ENCODE data around the gene USP1.

USP1 gene

DNA sequence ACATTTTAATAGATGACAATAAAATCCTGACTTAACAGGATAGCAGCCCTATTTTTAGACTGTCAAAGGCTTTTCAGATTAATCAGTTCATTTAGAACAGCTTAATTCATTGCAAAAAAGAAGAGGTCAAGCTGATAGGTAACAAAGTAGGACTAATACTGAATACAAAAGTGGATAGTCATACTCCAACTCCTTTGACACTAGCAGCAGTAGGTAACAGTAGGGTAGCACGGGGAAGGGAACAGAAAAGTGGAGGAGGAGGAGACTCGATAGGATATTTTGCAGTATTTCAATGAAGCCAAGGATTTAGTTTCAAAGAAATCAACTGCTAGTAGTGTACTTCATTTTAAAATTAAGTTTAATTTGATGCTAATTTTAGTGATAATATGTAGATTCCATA is 51.1 kb downstream of the USP1 start:
- TF ChIP-seq ZNF274 (IDR thresholded peaks at IDR 0.05; ENCODE audit: low read depth, low read length), result no peak
- no peak overlapping the region for H3K4me3 ChIP-seq (ENCODE audit: low read length)

DNA sequence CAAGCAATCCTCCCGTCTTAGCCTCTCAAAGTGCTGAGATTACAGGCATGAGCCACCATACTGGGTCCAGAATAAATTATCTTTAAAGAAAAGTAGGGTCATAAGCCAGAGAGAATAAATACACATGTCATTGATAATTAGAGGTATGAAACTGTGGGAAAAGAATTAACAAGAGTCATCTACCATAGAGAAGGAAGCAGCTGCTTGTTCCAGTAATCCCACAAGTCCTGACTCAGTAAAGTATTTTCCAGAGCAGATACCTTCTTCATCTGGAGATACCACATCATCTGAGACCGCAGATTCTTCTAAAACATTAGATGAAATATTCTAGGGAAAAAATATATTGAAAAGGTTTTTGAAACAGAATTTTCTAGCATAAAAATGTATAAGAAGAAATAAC is 55.7 kb downstream of the USP1 start:
- no peak overlapping the region for H3K4me3 ChIP-seq (ENCODE audit: low read length)
- no peak for TF ChIP-seq ZNF274 (IDR thresholded peaks at IDR 0.05; ENCODE audit: low read depth, low read length)

DNA sequence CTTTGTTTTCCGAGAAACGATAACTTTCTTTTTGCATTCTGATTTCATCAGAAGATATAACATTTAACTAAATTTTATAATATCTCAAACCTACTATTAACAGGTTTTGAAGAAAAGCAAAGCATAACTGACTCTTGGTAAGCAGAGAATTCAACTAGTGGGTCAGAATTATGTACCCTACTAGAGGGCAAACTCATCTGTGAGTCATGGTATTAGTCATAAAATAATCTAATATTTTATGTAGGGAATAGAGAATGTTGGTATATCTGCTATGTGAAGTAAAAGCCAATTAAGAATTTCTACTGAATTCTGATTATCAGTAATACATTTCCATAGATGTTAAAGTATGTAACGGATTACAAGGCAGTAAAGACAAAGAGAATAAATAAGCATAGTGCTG is 56.8 kb downstream of the USP1 start:
- TF ChIP-seq ZNF274 (IDR thresholded peaks at IDR 0.05; ENCODE audit: low read depth, low read length), result no peak
- H3K4me3 ChIP-seq (ENCODE audit: low read length), result no peak overlapping the region

DNA sequence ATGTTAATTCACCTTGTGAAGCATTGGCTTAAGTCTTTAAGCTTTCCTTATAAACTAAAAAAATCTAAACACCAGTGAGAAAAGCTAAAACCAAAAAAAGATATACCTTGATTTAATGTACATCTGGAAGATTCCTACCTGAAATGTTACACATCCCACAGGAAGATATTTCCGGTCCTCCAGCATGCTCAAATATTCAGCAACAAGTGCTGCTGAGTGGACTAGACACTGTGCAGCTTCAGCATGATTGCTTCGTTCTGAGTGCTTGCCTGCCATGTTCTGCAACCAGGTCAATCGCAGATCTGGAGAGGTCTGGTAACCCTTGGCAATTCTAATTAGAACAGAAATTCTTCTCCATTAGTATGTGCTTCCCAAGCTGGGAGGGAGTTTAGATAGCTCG is 57.3 kb downstream of the USP1 start:
- H3K4me3 ChIP-seq (ENCODE audit: low read length), result no peak overlapping the region
- TF ChIP-seq ZNF274 (IDR thresholded peaks at IDR 0.05; ENCODE audit: low read depth, low read length), result no peak

DNA sequence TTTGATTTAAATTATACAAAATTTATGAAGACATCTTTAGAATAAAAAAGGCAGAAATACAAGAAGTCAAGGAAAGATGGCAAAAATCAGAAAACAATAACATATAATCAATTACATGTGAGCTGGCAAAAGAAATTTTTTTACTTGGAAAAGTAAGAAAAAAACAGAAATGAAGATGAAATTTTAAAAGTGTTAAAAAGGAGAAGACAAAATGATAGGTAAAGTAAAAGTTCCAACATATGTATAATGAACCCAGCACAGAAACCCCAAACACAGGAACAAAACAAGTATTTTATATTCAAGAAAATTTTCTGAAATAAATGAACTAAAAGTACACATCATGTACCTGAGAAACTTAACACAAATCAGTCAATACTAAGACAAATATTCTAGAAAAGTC is 63.4 kb downstream of the USP1 start:
- TF ChIP-seq ZNF274 (IDR thresholded peaks at IDR 0.05; ENCODE audit: low read depth, low read length), result no peak
- H3K4me3 ChIP-seq (ENCODE audit: low read length), result no peak overlapping the region

Data from GM08714 (cell line).